ENCODE measurements around the gene FAM169A.
"Not testable (repeated sequence)": the region's sequence is repeated elsewhere in the genome, so short reads cannot be mapped to it uniquely, and the experiment has no call there.

Gene FAM169A

GRCh38 chr5:74865804-74866595 lies at the start of gene FAM169A:
FAM169A (minus strand) TSS chr5:74866387; CDS start chr5:74841676, 24,711 bp downstream.
- DNase-seq, result peak; percentile 3 to 11
- TF ChIP-seq POLR2A (IDR thresholded peaks at IDR 0.05; ENCODE audit: low read length) (no peak), GATA1 (IDR thresholded peaks at IDR 0.05; ENCODE audit: low read depth, low read length) (no peak)

GRCh38 chr5:74915488-74915887 lies 49.3 kb upstream of the FAM169A start:
- no peak for TF ChIP-seq POLR2A (IDR thresholded peaks at IDR 0.05; ENCODE audit: low read length)
- TF ChIP-seq GATA1 (IDR thresholded peaks at IDR 0.05; ENCODE audit: low read depth, low read length), result no peak

GRCh38 chr5:74911421-74911820 lies 45.2 kb upstream of the FAM169A start:
- DNase-seq, result not testable (repeated sequence)

More at GRCh38 chr5:74915488-74915887, 49.3 kb upstream of the FAM169A start:
- no peak for DNase-seq

- not testable (repeated sequence) for DNase-seq
These were observed 43.7 kb upstream of the FAM169A start for GRCh38 chr5:74909888-74910287.

- not testable (repeated sequence) for DNase-seq
These were observed 42.0 kb upstream of the FAM169A start for GRCh38 chr5:74908237-74908636.

GRCh38 chr5:74904713-74905112 lies 38.5 kb upstream of the FAM169A start:
- DNase-seq, result not testable (repeated sequence)

- peak in 1 of 2 experiments; percentile 11 for DNase-seq
These were observed 37.1 kb upstream of the FAM169A start for GRCh38 chr5:74903165-74903787.

GRCh38 chr5:74897049-74897448 lies 30.9 kb upstream of the FAM169A start:
- DNase-seq, result no peak
- no peak for TF ChIP-seq GATA1 (IDR thresholded peaks at IDR 0.05; ENCODE audit: low read depth, low read length)
- no peak for TF ChIP-seq POLR2A (IDR thresholded peaks at IDR 0.05; ENCODE audit: low read length)

More at GRCh38 chr5:74903165-74903787, 37.1 kb upstream of the FAM169A start:
- TF ChIP-seq GATA1 (IDR thresholded peaks at IDR 0.05; ENCODE audit: low read depth, low read length), result no peak
- TF ChIP-seq POLR2A (IDR thresholded peaks at IDR 0.05; ENCODE audit: low read length), result no peak

GRCh38 chr5:74895906-74896305 lies 29.7 kb upstream of the FAM169A start:
- DNase-seq, result no peak
- TF ChIP-seq POLR2A (IDR thresholded peaks at IDR 0.05; ENCODE audit: low read length), result no peak

GRCh38 chr5:74894351-74894750 lies 28.2 kb upstream of the FAM169A start:
- DNase-seq, result no peak
- TF ChIP-seq POLR2A (IDR thresholded peaks at IDR 0.05; ENCODE audit: low read length) (no peak), GATA1 (IDR thresholded peaks at IDR 0.05; ENCODE audit: low read depth, low read length) (no peak)

- no peak for TF ChIP-seq GATA1 (IDR thresholded peaks at IDR 0.05; ENCODE audit: low read depth, low read length)
- no peak for DNase-seq
These were observed 26.7 kb upstream of the FAM169A start for GRCh38 chr5:74892921-74893320.

GRCh38 chr5:74889523-74890105 lies 23.4 kb upstream of the FAM169A start:
- TF ChIP-seq GATA1 (IDR thresholded peaks at IDR 0.05; ENCODE audit: low read depth, low read length) (no peak), POLR2A (IDR thresholded peaks at IDR 0.05; ENCODE audit: low read length) (no peak)
- DNase-seq, result no peak

- TF ChIP-seq GATA1 (IDR thresholded peaks at IDR 0.05; ENCODE audit: low read depth, low read length) (no peak), POLR2A (IDR thresholded peaks at IDR 0.05; ENCODE audit: low read length) (no peak)
- no peak for DNase-seq
These were observed 21.9 kb upstream of the FAM169A start for GRCh38 chr5:74888117-74888516.

GRCh38 chr5:74885170-74885569 lies 19.0 kb upstream of the FAM169A start:
- DNase-seq, result no peak
- TF ChIP-seq POLR2A (IDR thresholded peaks at IDR 0.05; ENCODE audit: low read length) (no peak), GATA1 (IDR thresholded peaks at IDR 0.05; ENCODE audit: low read depth, low read length) (no peak)

- DNase-seq, result not testable (repeated sequence)
These were observed 16.4 kb upstream of the FAM169A start for GRCh38 chr5:74882379-74883134.
